Activated CD4-positive, alpha-beta T cell treated with anti-CD3 and anti-CD28 coated beads, Interleukin-2, Interleukin-6, amounts not matched to agents 100 ng/mL and 50 ng/mL, durations not matched to agents 16 hours and 8 hours (primary cell): ENCODE data around the gene TIMM22.

ENCODE experiments used
- DNase-seq: peaks from one replicate; pipeline ENCODE4 v3.0.0-alpha.2; 2020

Gene TIMM22

GRCh38 chr17:1022278-1023024 is 25.5 kb downstream of the TIMM22 start:
- DNase-seq, result no peak

- no peak for DNase-seq
Observed at GRCh38 chr17:1024076-1024475, 27.1 kb downstream of the TIMM22 start.

- DNase-seq, result no peak
Observed at GRCh38 chr17:1025733-1026598, 29.0 kb downstream of the TIMM22 start.

- DNase-seq, result no peak
Observed at GRCh38 chr17:1026599-1026975, 29.7 kb downstream of the TIMM22 start.

- no peak for DNase-seq
Observed at GRCh38 chr17:1027044-1027443, 30.1 kb downstream of the TIMM22 start.

GRCh38 chr17:1029196-1029921 is 32.4 kb downstream of the TIMM22 start:
- DNase-seq, result no peak

- no peak for DNase-seq
Observed at GRCh38 chr17:1029922-1030644, 33.2 kb downstream of the TIMM22 start.

GRCh38 chr17:1030684-1031532 is 34.0 kb downstream of the TIMM22 start:
- DNase-seq, result no peak

- no peak for DNase-seq
Observed at GRCh38 chr17:1031711-1032110, 34.8 kb downstream of the TIMM22 start.

GRCh38 chr17:1032391-1032790 is 35.5 kb downstream of the TIMM22 start:
- no peak for DNase-seq

- no peak for DNase-seq
Observed at GRCh38 chr17:1033503-1033902, 36.6 kb downstream of the TIMM22 start.

- DNase-seq, result no peak
Observed at GRCh38 chr17:1034652-1035210, 37.8 kb downstream of the TIMM22 start.

- DNase-seq, result no peak
Observed at GRCh38 chr17:1035546-1036170, 38.7 kb downstream of the TIMM22 start.

GRCh38 chr17:1036171-1036844 is 39.4 kb downstream of the TIMM22 start:
- no peak for DNase-seq

GRCh38 chr17:1036845-1037237 is 39.9 kb downstream of the TIMM22 start:
- no peak for DNase-seq

GRCh38 chr17:1037238-1037879 is 40.4 kb downstream of the TIMM22 start:
- DNase-seq, result no peak

GRCh38 chr17:1038459-1039122 is 41.7 kb downstream of the TIMM22 start:
- no peak for DNase-seq

GRCh38 chr17:1039123-1039507 is 42.2 kb downstream of the TIMM22 start:
- DNase-seq, result no peak

GRCh38 chr17:1039511-1040215 is 42.7 kb downstream of the TIMM22 start:
- no peak for DNase-seq
